Measurements from ENCODE around the gene TNFSF11. TPM values are rescaled to one million over a fixed set of nuclear protein-coding genes. Genes with fewer than 3 reads are reported as not detected.

The TNFSF11 gene
- total and polyA plus RNA-seq, 2 experiments from 2014 or later: 9.9 TPM

- peaks cover 14% of the 10 kb centered on the region for H3K27me3 ChIP-seq (ENCODE audit: insufficient read depth)
- H3K79me2 ChIP-seq (replicated peaks; ENCODE audit: insufficient read depth): peaks cover 47% of the 10 kb centered on the region
- H4K20me1 ChIP-seq (replicated peaks; ENCODE audit: insufficient read depth): no peaks in the 10 kb centered on the region
- Mint-ChIP-seq H3K4me3 (peak overlapping the region; percentile 90), H3K27ac (peak overlapping the region; percentile 81; the same call in 1 of the 2 replicates), H3K27me3 (ENCODE audit: insufficient read depth, low read depth, poor library complexity) (no peaks in the 10 kb centered on the region), H3K9me3 (peaks cover 21% of the 10 kb centered on the region), H3K4me1 (peaks cover 41% of the 10 kb centered on the region), H3K36me3 (ENCODE audit: low read depth) (peaks cover 27% of the 10 kb centered on the region)
- ATAC-seq: peak; percentile 61
- peak; percentile 44 for DNase-seq (ENCODE audit: low spot score)
- H3K36me3 ChIP-seq (ENCODE audit: insufficient read depth): no peaks in the 10 kb centered on the region; the same call in 1 of the 2 replicates
- peak overlapping the region; percentile 97 for H3K4me2 ChIP-seq
- H3K4me3 ChIP-seq: peak overlapping the region; percentile 83
- no peaks in the 10 kb centered on the region for H3F3A ChIP-seq (replicated peaks; ENCODE audit: low read depth)
- H3K27ac ChIP-seq (ENCODE audit: low read depth): no peak overlapping the region
- peak overlapping the region; percentile 97 for H2AFZ ChIP-seq
- peaks cover 44% of the 10 kb centered on the region for H3K4me1 ChIP-seq (ENCODE audit: insufficient read depth)
- H3K9me2 ChIP-seq (ENCODE audit: insufficient read depth): no peaks in the 10 kb centered on the region; the same call in 1 of the 2 replicates
- TF ChIP-seq ZNF462 (CRISPR knock-in tag; IDR thresholded peaks at IDR 0.05): no peak
- no peak for TF ChIP-seq CREB1 (CRISPR knock-in tag; IDR thresholded peaks at IDR 0.05; ENCODE audit: low read depth)
- no peak for TF ChIP-seq POLR2AphosphoS5 (IDR thresholded peaks at IDR 0.05; ENCODE audit: low read depth)
- no peak for TF ChIP-seq NANOG (IDR thresholded peaks at IDR 0.05; ENCODE audit: borderline replicate concordance)
- no peak for TF ChIP-seq ZNF114 (CRISPR knock-in tag; IDR thresholded peaks at IDR 0.05)
- TF ChIP-seq REST (IDR thresholded peaks at IDR 0.05; ENCODE audit: unreplicated experiment): no peak
- TF ChIP-seq CTCF (conservative IDR thresholded peaks at IDR 0.05; ENCODE audit: low read depth in 2 of 2): no peak
- TF ChIP-seq ZNF331 (CRISPR knock-in tag; IDR thresholded peaks at IDR 0.05; ENCODE audit: low read depth): no peak
- TF ChIP-seq JUNB (IDR thresholded peaks at IDR 0.05; ENCODE audit: unreplicated experiment): no peak
Observed at GRCh38 chr13:42574435-42575311, 721 bp downstream of the TNFSF11 start.
